Activated B cell treated with CpG ODN at 0.5 μM for 24 hours (primary cell): Measurements from ENCODE around the gene BRME1. TPM values are rescaled to one million over a fixed set of nuclear protein-coding genes. Genes with fewer than 3 reads are reported as not detected.

Experiments used
- ATAC-seq: fragments of 200-7000 bp; cut with Tn5 transposase; one replicate; pipeline ENCODE4 v1.10.0; 2021; ENCODE audit warnings: low read depth, mild to moderate bottlenecking, moderate library complexity
- CTCF ChIA-PET: fragments of 350-600 bp; sonication (Branson Sonifier 250); formaldehyde crosslinking; loops from one replicate; lab custom pipeline; 2021; ENCODE audit warnings: antibody characterized with exemption; lab: Charles Lee
- POLR2A ChIA-PET: fragments of 350-600 bp; sonication (Branson Sonifier 250); formaldehyde crosslinking; loops from one replicate; lab custom pipeline; 2021; ENCODE audit warnings: antibody characterized with exemption; lab: Charles Lee
- DNase-seq: peaks from one replicate; pipeline ENCODE4 v3.0.0; 2022
- H3K27ac Mint-ChIP-seq: one replicate; pipeline ENCODE4 v1.8.0; 2020; ENCODE audit warnings: mixed read lengths
- H3K27me3 Mint-ChIP-seq: one replicate; pipeline ENCODE4 v1.8.0; 2021; ENCODE audit warnings: mixed read lengths
- H3K36me3 Mint-ChIP-seq: one replicate; pipeline ENCODE4 v1.8.0; 2021; ENCODE audit warnings: low read depth, mixed read lengths
- H3K4me1 Mint-ChIP-seq: one replicate; pipeline ENCODE4 v1.8.0; 2021; ENCODE audit warnings: mixed read lengths
- H3K4me3 Mint-ChIP-seq: one replicate; pipeline ENCODE4 v1.8.0; 2020; ENCODE audit warnings: mild to moderate bottlenecking, mixed read lengths
- H3K9me3 Mint-ChIP-seq: one replicate; pipeline ENCODE4 v1.8.0; 2020; ENCODE audit warnings: mixed read lengths
- intact Hi-C: fragments of 100-400 bp; cut with micrococcal nuclease; formaldehyde crosslinking; loops from one replicate; pipeline ENCODE4 v1.15.1; 2024
- total RNA-seq: library from RNA; stranded (reverse); gene quantifications from 2 replicates; pipeline ENCODE4 v1.2.3, GENCODE V29; 2022
- TF ChIP-seq, protein P1 (sequence below): fragments of 200-600 bp; IDR thresholded peaks from one replicate; pipeline ENCODE4 v1.8.0; 2022; ENCODE audit warnings: antibody characterized with exemption, mild to moderate bottlenecking

BRME1 gene
- total RNA-seq, 1 donor from 2014 or later: 2.0 TPM

DNA sequence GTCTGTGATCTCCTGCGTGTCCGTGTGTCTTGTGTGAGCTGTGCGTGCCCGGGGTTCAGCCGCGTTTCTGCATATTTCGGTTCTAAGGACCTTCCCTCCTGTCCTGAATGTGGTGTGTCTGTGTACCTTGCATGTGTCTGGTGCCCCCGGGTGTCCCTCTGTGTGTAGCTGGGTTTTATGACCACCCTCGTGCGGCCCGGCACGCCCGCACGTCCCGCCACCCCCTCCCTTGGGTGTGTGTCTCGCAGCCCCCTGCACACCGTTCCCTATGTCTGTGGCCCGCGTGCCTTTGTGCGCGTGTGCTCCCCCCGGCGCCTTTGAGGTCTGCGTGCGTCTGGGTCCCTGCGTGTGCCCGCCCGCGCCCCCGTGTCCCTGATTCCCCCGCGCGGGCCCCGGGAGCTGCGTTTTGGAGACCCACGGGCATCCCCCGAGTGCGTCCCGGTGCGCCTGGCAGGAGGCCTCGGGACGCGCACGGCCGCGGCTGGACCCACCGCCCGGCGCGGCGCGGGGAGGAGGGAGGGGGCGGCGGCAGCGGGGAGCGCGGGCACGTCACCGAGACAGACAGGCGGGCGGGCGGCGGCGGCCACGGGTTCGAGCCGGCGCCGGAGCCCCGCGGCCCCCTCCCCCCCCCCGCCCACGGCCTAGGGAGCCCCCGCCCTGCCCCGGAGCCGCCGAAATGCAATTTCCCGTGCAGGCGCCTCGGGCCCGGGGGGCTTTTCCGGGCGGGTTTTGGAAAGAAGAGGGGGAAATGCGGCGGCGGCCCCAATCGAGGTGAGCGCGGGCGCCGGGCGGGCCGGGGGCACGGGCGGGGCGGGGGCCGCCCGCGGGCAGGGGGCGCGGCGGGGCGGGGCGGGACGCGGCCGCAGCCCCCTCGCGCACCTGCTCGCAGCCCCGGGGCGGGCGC lies 41.0 kb downstream of the BRME1 start:
- CTCF ChIA-PET: interaction anchor here (1.4 kb wide), 1 partner anchor 82 kb away, joined by 3 read pairs; no protein-coding TSS in a partner anchor
- Mint-ChIP-seq H3K27me3 (peaks cover 35% of the 10 kb centered on the region), H3K36me3 (no peaks in the 10 kb centered on the region), H3K9me3 (no peaks in the 10 kb centered on the region), H3K27ac (no peak overlapping the region), H3K4me3 (peak overlapping the region; percentile 58), H3K4me1 (peaks cover 28% of the 10 kb centered on the region)
- TF ChIP-seq, protein P1, sequence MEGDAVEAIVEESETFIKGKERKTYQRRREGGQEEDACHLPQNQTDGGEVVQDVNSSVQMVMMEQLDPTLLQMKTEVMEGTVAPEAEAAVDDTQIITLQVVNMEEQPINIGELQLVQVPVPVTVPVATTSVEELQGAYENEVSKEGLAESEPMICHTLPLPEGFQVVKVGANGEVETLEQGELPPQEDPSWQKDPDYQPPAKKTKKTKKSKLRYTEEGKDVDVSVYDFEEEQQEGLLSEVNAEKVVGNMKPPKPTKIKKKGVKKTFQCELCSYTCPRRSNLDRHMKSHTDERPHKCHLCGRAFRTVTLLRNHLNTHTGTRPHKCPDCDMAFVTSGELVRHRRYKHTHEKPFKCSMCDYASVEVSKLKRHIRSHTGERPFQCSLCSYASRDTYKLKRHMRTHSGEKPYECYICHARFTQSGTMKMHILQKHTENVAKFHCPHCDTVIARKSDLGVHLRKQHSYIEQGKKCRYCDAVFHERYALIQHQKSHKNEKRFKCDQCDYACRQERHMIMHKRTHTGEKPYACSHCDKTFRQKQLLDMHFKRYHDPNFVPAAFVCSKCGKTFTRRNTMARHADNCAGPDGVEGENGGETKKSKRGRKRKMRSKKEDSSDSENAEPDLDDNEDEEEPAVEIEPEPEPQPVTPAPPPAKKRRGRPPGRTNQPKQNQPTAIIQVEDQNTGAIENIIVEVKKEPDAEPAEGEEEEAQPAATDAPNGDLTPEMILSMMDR: no peak
- DNase-seq (no peak), ATAC-seq (no peak)
- intact Hi-C loops: loop anchor here (5.0 kb wide), 3 partner anchors 133 to 888 kb away; no protein-coding TSS in a partner anchor
- POLR2A ChIA-PET: interaction anchor here (0.6 to 1.0 kb wide), 4 partner anchors 59 to 258 kb away, joined by 3 to 5 read pairs (median 4); partner anchors contain the start of gene C19orf53

DNA sequence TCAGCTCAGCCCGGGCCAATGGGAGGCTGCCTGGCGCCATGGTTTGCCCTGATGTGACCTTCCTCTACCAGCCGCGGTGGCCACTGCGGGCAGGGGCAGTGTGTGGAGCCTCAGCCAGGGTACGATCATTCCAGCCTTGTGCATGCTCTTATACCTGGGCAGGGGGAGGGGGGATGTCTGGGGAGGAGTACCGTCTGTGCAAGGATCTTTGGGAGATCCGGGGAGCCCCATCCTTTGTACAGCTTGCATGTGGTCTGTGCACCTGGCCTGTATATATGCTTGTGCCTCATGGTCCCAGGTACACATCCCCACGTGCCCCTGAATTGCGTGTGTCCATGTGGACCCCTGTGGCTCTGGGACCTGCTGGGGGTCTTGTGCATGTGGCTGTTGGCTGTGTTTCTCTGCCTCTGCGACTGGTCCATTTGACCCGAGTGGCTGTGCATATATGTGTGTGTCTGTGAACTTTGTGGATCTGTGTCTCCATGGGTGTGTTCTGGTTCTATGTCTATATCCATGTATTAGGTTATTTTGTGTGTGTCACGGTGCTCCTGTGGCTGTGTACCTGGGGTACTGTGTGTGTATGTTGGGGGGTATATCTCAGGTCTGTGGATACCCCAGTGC lies 41.8 kb downstream of the BRME1 start:
- no peaks in the 10 kb centered on the region for H3K36me3 Mint-ChIP-seq
- H3K27me3 Mint-ChIP-seq: peaks cover 31% of the 10 kb centered on the region
- H3K4me3 Mint-ChIP-seq: peak overlapping the region; percentile 58
- no peak overlapping the region for H3K27ac Mint-ChIP-seq
- no peaks in the 10 kb centered on the region for H3K9me3 Mint-ChIP-seq
- intact Hi-C loops: loop anchor here (5.0 kb wide), 3 partner anchors 132 to 887 kb away; no protein-coding TSS in a partner anchor
- ChIA-PET CTCF (interaction anchor here (0.8 to 3.3 kb wide), 3 partner anchors 79 to 266 kb away, joined by 3 to 129 read pairs (median 3); partner anchors contain the start of gene MRI1), POLR2A (interaction anchor here (0.6 to 4.1 kb wide), 5 partner anchors 18 to 90 kb away, joined by 3 to 61 read pairs (median 3); partner anchors contain the start of gene C19orf53)
- no peak for ATAC-seq
- H3K4me1 Mint-ChIP-seq: peaks cover 28% of the 10 kb centered on the region
- no peak for DNase-seq
- TF ChIP-seq, protein P1: no peak

GRCh38 chr19:13861714-13862531 lies 44.0 kb downstream of the BRME1 start:
- H3K4me1 Mint-ChIP-seq: peaks cover 28% of the 10 kb centered on the region

GRCh38 chr19:13861392-13861713 lies 44.6 kb downstream of the BRME1 start:
- Mint-ChIP-seq H3K4me1 (peaks cover 27% of the 10 kb centered on the region), H3K9me3 (no peaks in the 10 kb centered on the region), H3K27me3 (peaks cover 21% of the 10 kb centered on the region), H3K27ac (peak overlapping the region; percentile 80), H3K4me3 (peak overlapping the region; percentile 91), H3K36me3 (no peaks in the 10 kb centered on the region)
- intact Hi-C loops: loop anchor here (1.0 to 5.0 kb wide), 5 partner anchors 22 to 884 kb away; no protein-coding TSS in a partner anchor
- DNase-seq: no peak
- POLR2A ChIA-PET: interaction anchor here (0.6 to 4.1 kb wide), 15 partner anchors 10 to 226 kb away, joined by 3 to 61 read pairs (median 14); partner anchors contain the start of genes C19orf53, MRI1 and ZSWIM4
- CTCF ChIA-PET: interaction anchor here (1.2 to 3.3 kb wide), 8 partner anchors 11 to 140 kb away, joined by 3 to 129 read pairs (median 13); partner anchors contain the start of gene C19orf53
- ATAC-seq: peak; percentile 19
- TF ChIP-seq, protein P1: no peak

More at GRCh38 chr19:13861714-13862531, 44.0 kb downstream of the BRME1 start:
- TF ChIP-seq, protein P1: peak; percentile 96
- no peaks in the 10 kb centered on the region for H3K36me3 Mint-ChIP-seq
- intact Hi-C loops: loop anchor here (1.0 to 5.0 kb wide), 10 partner anchors 11 to 885 kb away; no protein-coding TSS in a partner anchor
- CTCF ChIA-PET: interaction anchor here (0.6 to 3.3 kb wide), 32 partner anchors 11 to 625 kb away, joined by 3 to 129 read pairs (median 4); partner anchors contain the start of genes C19orf53, MRI1 and ZSWIM4
- peak; percentile 82 for ATAC-seq
- H3K27me3 Mint-ChIP-seq: peaks cover 26% of the 10 kb centered on the region
- H3K27ac Mint-ChIP-seq: peak overlapping the region; percentile 80
- no peaks in the 10 kb centered on the region for H3K9me3 Mint-ChIP-seq
- H3K4me3 Mint-ChIP-seq: peak overlapping the region; percentile 91
- POLR2A ChIA-PET: interaction anchor here (0.6 to 4.1 kb wide), 18 partner anchors 10 to 828 kb away, joined by 3 to 61 read pairs (median 8); partner anchors contain the start of genes C19orf53, MRI1, PRKACA and ZNF333
- DNase-seq: peak; percentile 92
